ENCODE data around the gene ALDH8A1. TPM values are rescaled to one million over a fixed set of nuclear protein-coding genes. Genes with fewer than 3 reads are reported as not detected.

Gene ALDH8A1
- total RNA-seq, 1 experiment from 2014 or later = not detected

GRCh38 chr6:134974370-134974769, 24.5 kb upstream of the ALDH8A1 start:
- no CpG with 5 or more reads among the region's 1 CpG for WGBS (ENCODE audit: extremely low coverage, insufficient read length, low lambda C conversion rate)
- no peaks in the 10 kb centered on the region for H3K27me3 ChIP-seq (ENCODE audit: insufficient read depth, low read length)
- no peaks in the 10 kb centered on the region for H3K4me1 ChIP-seq (ENCODE audit: insufficient read depth, low read length)
- H3K27ac Mint-ChIP-seq = peak overlapping the region in 1 of 3 experiments; percentile 7; a peak in 1 of 7 replicates
- H3K27me3 Mint-ChIP-seq (ENCODE audit: low read depth) = no peaks in the 10 kb centered on the region
- H2AK5ac ChIP-seq (ENCODE audit: insufficient read length, low read length) = no peak overlapping the region
- no peaks in the 10 kb centered on the region for H3K9me3 ChIP-seq (ENCODE audit: control insufficient read depth, low read depth, low read length)
- no peak overlapping the region for H4K5ac ChIP-seq (ENCODE audit: insufficient read length, low read depth, low read length)
- H3K9ac ChIP-seq (ENCODE audit: extremely low read depth, insufficient read length, low read length) = no peak overlapping the region
- no peak overlapping the region for H2AFZ ChIP-seq (ENCODE audit: low read length)
- no peak overlapping the region for H3K14ac ChIP-seq (ENCODE audit: insufficient read depth, low read length)
- no peak overlapping the region for H2BK15ac ChIP-seq (ENCODE audit: low read depth, low read length)
- H2BK5ac ChIP-seq (ENCODE audit: insufficient read length, low read length) = no peak overlapping the region
- H3K4ac ChIP-seq (ENCODE audit: low read depth, low read length) = no peak overlapping the region
- no peak overlapping the region for H3K4me3 Mint-ChIP-seq
- no peak overlapping the region for H3T11ph ChIP-seq (ENCODE audit: low read length)
- no peak for DNase-seq
- no peak overlapping the region for H3K18ac ChIP-seq (ENCODE audit: insufficient read length, low read depth, low read length)
- no peak overlapping the region for H4K8ac ChIP-seq (replicated peaks; ENCODE audit: insufficient read length, low read depth, low read length)
- H2BK20ac ChIP-seq (ENCODE audit: low read depth, low read length, poor library complexity, severe bottlenecking) = no peak overlapping the region
- no peak overlapping the region for H3K4me2 ChIP-seq (ENCODE audit: insufficient read depth, insufficient read length, low read length)
- no peak overlapping the region for H2BK120ac ChIP-seq (ENCODE audit: low read depth, low read length, poor library complexity, severe bottlenecking)
- no peaks in the 10 kb centered on the region for H3K9me3 Mint-ChIP-seq
- no peak overlapping the region for H4K91ac ChIP-seq (ENCODE audit: insufficient read length, low read depth, low read length)
- no peak overlapping the region for H3K56ac ChIP-seq (ENCODE audit: insufficient read length, low read depth, low read length)
- H3K27ac ChIP-seq (ENCODE audit: insufficient read length, low read depth, low read length) = no peak overlapping the region
- peaks cover 16 to 46% (median 27%) of the 10 kb centered on the region in 3 experiments for H3K36me3 Mint-ChIP-seq (ENCODE audit: insufficient read depth in 1 of 3, low read depth in 3 of 3)
- H4K20me1 ChIP-seq (ENCODE audit: control insufficient read depth, insufficient read depth, insufficient read length) = no peaks in the 10 kb centered on the region
- H3K4me1 Mint-ChIP-seq = peaks cover 10 to 13% of the 10 kb centered on the region in 2 experiments
- TF ChIP-seq CTCF (conservative IDR thresholded peaks at IDR 0.05) = no peak
- no peak overlapping the region for H2BK12ac ChIP-seq (ENCODE audit: insufficient read length, low read depth, low read length)
- no peaks in the 10 kb centered on the region for H3K79me1 ChIP-seq (ENCODE audit: insufficient read depth, low read depth, low read length, poor library complexity, severe bottlenecking)
- no peaks in the 10 kb centered on the region for H3K79me2 ChIP-seq (ENCODE audit: insufficient read depth, low read length)
- H3K23me2 ChIP-seq (ENCODE audit: insufficient read length, low read depth, low read length, poor library complexity, severe bottlenecking) = no peaks in the 10 kb centered on the region
- H3K23ac ChIP-seq (ENCODE audit: insufficient read length, low read depth, low read length) = no peak overlapping the region
